ENCODE results near the gene ELAVL1. TPM values are rescaled to one million over a fixed set of nuclear protein-coding genes. Genes with fewer than 3 reads are reported as not detected.

The ELAVL1 gene
- total and polyA plus RNA-seq, 2 of the 13 experiments (the other 11 are each of a cell fraction or from before 2014, with no cell fraction given) = 27.9 to 38.4 TPM

DNA sequence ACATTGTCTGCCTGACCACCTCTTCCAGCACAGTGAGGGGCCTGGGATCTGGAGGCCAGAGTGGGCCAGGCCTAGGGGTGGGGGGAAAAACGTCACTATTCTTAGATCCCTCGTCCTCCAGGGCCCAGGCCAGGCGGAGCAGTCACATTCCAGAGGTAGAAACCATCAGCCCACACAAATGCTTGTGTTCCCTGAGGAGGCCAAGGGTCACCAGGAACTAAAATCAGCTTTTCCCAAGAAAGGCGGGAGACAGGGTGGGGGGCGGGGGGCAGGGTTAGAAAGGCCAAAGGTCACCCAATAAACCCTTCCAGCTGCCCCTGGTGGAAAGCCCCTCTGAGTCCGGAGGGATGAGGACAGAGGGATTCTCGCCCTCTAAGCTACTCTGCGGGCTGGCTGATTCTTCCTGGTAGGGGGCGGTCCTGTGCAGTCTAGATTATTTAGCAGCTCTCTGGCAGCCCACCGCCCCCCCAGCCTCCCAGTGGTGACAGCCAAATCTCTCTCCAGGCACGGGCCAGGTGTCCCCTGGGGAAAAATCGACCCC lies 23.6 kb upstream of the ELAVL1 start (continued):
- TF ChIP-seq, protein P1, sequence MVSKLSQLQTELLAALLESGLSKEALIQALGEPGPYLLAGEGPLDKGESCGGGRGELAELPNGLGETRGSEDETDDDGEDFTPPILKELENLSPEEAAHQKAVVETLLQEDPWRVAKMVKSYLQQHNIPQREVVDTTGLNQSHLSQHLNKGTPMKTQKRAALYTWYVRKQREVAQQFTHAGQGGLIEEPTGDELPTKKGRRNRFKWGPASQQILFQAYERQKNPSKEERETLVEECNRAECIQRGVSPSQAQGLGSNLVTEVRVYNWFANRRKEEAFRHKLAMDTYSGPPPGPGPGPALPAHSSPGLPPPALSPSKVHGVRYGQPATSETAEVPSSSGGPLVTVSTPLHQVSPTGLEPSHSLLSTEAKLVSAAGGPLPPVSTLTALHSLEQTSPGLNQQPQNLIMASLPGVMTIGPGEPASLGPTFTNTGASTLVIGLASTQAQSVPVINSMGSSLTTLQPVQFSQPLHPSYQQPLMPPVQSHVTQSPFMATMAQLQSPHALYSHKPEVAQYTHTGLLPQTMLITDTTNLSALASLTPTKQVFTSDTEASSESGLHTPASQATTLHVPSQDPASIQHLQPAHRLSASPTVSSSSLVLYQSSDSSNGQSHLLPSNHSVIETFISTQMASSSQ (IDR thresholded peaks at IDR 0.05; ENCODE audit: low read depth) = no peak
- TF ChIP-seq, protein P1 (CRISPR knock-in tag; IDR thresholded peaks at IDR 0.05; ENCODE audit: borderline replicate concordance) = no peak
- TF ChIP-seq, protein P2, sequence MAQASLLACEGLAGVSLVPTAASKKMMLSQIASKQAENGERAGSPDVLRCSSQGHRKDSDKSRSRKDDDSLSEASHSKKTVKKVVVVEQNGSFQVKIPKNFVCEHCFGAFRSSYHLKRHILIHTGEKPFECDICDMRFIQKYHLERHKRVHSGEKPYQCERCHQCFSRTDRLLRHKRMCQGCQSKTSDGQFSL (CRISPR knock-in tag; IDR thresholded peaks at IDR 0.05) = 0 out of 2 replicates have a peak, but pooled peaks have one; percentile 53
- TF ChIP-seq, protein P3, sequence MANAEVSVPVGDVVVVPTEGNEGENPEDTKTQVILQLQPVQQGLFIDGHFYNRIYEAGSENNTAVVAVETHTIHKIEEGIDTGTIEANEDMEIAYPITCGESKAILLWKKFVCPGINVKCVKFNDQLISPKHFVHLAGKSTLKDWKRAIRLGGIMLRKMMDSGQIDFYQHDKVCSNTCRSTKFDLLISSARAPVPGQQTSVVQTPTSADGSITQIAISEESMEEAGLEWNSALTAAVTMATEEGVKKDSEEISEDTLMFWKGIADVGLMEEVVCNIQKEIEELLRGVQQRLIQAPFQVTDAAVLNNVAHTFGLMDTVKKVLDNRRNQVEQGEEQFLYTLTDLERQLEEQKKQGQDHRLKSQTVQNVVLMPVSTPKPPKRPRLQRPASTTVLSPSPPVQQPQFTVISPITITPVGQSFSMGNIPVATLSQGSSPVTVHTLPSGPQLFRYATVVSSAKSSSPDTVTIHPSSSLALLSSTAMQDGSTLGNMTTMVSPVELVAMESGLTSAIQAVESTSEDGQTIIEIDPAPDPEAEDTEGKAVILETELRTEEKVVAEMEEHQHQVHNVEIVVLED (CRISPR knock-in tag; IDR thresholded peaks at IDR 0.05; ENCODE audit: borderline replicate concordance) = no peak
- TF ChIP-seq FOSL1 (CRISPR knock-in tag; IDR thresholded peaks at IDR 0.05; ENCODE audit: borderline replicate concordance) (no peak), ZNF772 (CRISPR knock-in tag; IDR thresholded peaks at IDR 0.05) (0 out of 2 replicates have a peak, but pooled peaks have one; percentile 36), ZNF263 (CRISPR knock-in tag; IDR thresholded peaks at IDR 0.05) (0 out of 2 replicates have a peak, but pooled peaks have one; percentile 11), ZSCAN31 (CRISPR knock-in tag; IDR thresholded peaks at IDR 0.05; ENCODE audit: low read depth) (no peak), HOXA3 (CRISPR knock-in tag; IDR thresholded peaks at IDR 0.05) (0 out of 2 replicates have a peak, but pooled peaks have one; percentile 9), MED1 (CRISPR knock-in tag; IDR thresholded peaks at IDR 0.05) (no peak)
- TF ChIP-seq, protein P4, sequence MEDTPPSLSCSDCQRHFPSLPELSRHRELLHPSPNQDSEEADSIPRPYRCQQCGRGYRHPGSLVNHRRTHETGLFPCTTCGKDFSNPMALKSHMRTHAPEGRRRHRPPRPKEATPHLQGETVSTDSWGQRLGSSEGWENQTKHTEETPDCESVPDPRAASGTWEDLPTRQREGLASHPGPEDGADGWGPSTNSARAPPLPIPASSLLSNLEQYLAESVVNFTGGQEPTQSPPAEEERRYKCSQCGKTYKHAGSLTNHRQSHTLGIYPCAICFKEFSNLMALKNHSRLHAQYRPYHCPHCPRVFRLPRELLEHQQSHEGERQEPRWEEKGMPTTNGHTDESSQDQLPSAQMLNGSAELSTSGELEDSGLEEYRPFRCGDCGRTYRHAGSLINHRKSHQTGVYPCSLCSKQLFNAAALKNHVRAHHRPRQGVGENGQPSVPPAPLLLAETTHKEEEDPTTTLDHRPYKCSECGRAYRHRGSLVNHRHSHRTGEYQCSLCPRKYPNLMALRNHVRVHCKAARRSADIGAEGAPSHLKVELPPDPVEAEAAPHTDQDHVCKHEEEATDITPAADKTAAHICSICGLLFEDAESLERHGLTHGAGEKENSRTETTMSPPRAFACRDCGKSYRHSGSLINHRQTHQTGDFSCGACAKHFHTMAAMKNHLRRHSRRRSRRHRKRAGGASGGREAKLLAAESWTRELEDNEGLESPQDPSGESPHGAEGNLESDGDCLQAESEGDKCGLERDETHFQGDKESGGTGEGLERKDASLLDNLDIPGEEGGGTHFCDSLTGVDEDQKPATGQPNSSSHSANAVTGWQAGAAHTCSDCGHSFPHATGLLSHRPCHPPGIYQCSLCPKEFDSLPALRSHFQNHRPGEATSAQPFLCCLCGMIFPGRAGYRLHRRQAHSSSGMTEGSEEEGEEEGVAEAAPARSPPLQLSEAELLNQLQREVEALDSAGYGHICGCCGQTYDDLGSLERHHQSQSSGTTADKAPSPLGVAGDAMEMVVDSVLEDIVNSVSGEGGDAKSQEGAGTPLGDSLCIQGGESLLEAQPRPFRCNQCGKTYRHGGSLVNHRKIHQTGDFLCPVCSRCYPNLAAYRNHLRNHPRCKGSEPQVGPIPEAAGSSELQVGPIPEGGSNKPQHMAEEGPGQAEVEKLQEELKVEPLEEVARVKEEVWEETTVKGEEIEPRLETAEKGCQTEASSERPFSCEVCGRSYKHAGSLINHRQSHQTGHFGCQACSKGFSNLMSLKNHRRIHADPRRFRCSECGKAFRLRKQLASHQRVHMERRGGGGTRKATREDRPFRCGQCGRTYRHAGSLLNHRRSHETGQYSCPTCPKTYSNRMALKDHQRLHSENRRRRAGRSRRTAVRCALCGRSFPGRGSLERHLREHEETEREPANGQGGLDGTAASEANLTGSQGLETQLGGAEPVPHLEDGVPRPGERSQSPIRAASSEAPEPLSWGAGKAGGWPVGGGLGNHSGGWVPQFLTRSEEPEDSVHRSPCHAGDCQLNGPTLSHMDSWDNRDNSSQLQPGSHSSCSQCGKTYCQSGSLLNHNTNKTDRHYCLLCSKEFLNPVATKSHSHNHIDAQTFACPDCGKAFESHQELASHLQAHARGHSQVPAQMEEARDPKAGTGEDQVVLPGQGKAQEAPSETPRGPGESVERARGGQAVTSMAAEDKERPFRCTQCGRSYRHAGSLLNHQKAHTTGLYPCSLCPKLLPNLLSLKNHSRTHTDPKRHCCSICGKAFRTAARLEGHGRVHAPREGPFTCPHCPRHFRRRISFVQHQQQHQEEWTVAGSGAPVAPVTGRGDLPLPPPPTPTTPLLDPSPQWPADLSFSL (CRISPR knock-in tag; IDR thresholded peaks at IDR 0.05) = no peak
- TF ChIP-seq, protein P5, sequence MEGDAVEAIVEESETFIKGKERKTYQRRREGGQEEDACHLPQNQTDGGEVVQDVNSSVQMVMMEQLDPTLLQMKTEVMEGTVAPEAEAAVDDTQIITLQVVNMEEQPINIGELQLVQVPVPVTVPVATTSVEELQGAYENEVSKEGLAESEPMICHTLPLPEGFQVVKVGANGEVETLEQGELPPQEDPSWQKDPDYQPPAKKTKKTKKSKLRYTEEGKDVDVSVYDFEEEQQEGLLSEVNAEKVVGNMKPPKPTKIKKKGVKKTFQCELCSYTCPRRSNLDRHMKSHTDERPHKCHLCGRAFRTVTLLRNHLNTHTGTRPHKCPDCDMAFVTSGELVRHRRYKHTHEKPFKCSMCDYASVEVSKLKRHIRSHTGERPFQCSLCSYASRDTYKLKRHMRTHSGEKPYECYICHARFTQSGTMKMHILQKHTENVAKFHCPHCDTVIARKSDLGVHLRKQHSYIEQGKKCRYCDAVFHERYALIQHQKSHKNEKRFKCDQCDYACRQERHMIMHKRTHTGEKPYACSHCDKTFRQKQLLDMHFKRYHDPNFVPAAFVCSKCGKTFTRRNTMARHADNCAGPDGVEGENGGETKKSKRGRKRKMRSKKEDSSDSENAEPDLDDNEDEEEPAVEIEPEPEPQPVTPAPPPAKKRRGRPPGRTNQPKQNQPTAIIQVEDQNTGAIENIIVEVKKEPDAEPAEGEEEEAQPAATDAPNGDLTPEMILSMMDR (CRISPR knock-in tag; IDR thresholded peaks at IDR 0.05) = peak; percentile 46
